ENCODE results near the gene TXNIP.
"Not testable (repeated sequence)": the region's sequence is repeated elsewhere in the genome, so short reads cannot be mapped to it uniquely, and the experiment has no call there.

Gene TXNIP, protein sequence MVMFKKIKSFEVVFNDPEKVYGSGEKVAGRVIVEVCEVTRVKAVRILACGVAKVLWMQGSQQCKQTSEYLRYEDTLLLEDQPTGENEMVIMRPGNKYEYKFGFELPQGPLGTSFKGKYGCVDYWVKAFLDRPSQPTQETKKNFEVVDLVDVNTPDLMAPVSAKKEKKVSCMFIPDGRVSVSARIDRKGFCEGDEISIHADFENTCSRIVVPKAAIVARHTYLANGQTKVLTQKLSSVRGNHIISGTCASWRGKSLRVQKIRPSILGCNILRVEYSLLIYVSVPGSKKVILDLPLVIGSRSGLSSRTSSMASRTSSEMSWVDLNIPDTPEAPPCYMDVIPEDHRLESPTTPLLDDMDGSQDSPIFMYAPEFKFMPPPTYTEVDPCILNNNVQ

DNA sequence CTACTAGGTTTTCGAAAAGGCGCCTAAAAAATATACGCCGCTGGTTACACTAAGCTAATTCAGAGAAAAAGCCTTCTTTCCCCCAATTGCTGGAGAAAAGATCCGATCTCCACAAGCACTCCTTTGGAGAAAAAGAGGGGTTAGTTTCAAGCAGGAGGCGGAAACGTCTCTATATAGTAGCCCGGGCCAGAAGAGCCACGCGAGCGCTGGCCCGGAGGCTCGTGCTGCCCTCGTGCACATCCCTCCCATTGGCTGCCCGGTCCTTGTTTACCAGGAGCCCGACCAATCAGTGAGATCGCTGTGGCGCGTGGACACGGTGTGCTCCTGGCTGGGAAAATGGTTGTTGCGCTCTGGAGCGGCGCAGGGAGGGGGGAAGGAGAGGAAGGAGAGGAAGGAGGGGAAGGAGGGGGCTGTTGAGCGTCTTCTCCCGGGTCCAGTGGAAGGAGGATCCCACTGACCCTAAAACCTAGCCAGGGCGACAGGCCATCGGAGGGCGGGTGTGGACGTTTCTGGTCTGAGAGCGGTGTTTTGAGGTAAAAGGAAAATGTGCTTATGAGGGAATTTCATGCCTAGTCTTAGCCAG lies at the start of gene TXNIP:
TSS of gene TXNIP (minus strand) at position 147 of the 583 bp plus-strand sequence. CDS start 313 bp downstream, outside the sequence.
- peak; percentile 86 to 87 for DNase-seq (ENCODE audit: low read depth in 2 of 2, low spot score in 1 of 2)

DNA sequence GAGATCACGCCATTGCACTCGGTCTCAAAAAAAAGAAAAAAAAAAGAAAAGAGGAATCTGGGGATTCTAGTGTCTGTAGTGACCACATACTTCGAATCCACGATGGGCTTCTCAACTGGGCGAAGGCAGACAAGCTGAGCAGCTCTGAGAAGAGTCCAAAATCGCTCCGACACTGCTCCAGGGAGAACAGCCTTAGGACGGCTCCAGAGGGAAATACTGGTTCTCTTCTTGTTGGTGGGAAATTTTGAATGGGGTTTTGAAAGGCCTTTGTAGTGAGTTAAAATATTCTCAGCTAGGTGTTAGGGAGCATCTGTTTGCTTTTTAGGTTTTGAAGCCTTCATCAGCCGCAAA lies 43.4 kb upstream of the TXNIP start:
- no peak for DNase-seq (ENCODE audit: low read depth in 2 of 2, low spot score in 1 of 2)

GRCh38 chr1:146036965-146037646 lies 40.7 kb upstream of the TXNIP start:
- DNase-seq (ENCODE audit: low read depth in 2 of 2, low spot score in 1 of 2), result peak; percentile 40 to 54

DNA sequence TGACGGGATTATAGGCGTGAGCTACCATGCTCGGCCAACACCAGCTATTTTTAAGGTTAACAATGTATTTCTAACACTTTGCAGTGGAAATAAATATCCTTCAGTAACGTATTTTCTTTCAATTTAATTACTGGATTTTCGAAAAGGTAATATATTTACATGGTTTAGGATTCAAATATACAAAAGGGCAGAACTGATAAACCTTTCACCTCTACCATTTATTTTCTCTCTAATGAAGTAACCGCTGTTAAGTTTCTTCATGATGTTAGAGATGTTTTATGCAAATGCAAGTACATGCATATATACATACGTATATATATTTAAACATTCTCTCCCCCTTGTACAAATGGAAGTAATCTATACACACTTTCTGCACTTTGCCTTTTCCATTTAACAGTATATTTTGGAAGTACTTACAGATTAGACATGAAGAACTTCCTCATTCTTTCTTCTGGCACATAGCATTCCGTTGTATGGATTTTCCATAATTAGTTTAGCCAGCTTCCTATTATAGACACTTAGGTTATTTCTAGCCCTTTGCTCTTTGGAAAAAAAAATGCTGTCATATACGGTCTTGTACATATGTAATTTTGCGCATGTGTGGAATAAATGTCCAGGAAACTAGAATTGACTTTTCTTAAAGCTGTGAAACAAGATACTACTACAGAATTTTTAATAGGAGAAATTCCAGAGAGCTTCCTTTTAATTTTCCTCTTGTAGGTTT lies 40.0 kb upstream of the TXNIP start:
- no peak for DNase-seq (ENCODE audit: low read depth in 2 of 2, low spot score in 1 of 2)

- no peak for DNase-seq (ENCODE audit: low read depth in 2 of 2, low spot score in 1 of 2)
These were observed 38.7 kb upstream of the TXNIP start for GRCh38 chr1:146035048-146035423.

- no peak for DNase-seq (ENCODE audit: low read depth in 2 of 2, low spot score in 1 of 2)
These were observed 36.3 kb upstream of the TXNIP start for GRCh38 chr1:146032631-146033219.

GRCh38 chr1:146031476-146031875 lies 35.1 kb upstream of the TXNIP start:
- DNase-seq (ENCODE audit: low read depth in 2 of 2, low spot score in 1 of 2), result no peak

- DNase-seq (ENCODE audit: low read depth in 2 of 2, low spot score in 1 of 2), result no peak
These were observed 32.7 kb upstream of the TXNIP start for GRCh38 chr1:146029117-146029516.

- DNase-seq (ENCODE audit: low read depth in 2 of 2, low spot score in 1 of 2), result not testable (repeated sequence)
These were observed 30.3 kb upstream of the TXNIP start for GRCh38 chr1:146026650-146027049.

GRCh38 chr1:146025787-146026495 lies 29.6 kb upstream of the TXNIP start:
- not testable (repeated sequence) for DNase-seq (ENCODE audit: low read depth in 2 of 2, low spot score in 1 of 2)

- no peak for DNase-seq (ENCODE audit: low read depth in 2 of 2, low spot score in 1 of 2)
These were observed 26.2 kb upstream of the TXNIP start for GRCh38 chr1:146022403-146023127.

DNA sequence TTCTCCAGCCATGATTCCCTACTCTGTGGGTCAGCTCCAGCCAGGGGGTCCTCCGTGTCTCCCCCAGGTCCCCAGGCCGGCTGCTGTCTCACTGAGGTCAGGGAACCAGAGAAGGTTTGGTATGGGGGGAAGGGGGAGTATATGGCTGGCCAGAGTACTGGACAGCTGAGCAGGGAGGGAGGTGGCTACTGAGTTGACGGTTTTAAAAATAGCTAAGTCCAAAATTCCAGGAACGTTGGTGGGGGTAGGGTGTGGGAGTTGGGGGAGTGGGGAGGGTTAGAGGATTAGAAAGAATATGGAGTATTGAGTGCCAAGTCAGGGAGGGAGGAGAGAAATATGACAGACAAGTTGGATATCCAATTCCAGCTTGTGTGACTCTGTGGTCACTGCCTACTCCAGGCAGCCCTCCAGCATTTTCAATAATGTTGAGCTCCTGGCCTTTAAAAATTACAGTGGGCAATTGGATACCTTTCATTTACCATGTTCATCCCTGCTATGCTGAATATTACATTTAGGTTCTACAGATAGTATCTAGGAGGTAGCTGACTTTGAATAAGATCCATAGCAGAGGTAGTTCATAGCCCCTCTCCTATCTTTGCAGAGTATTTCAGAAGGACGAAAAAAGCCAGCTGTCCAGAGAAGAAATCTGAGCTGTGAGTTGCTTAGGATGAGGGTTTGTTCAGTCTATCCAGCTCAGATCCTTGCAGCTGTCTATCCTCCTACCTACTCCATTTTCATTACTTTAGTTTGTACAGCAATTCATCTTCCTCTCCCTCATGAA lies 25.4 kb upstream of the TXNIP start, which contains the start of gene HJV:
TSS of gene HJV (minus strand) at position 114 of the 781 bp plus-strand sequence. CDS start 1,504 bp downstream, outside the sequence.
- no peak for DNase-seq (ENCODE audit: low read depth in 2 of 2, low spot score in 1 of 2)

DNA sequence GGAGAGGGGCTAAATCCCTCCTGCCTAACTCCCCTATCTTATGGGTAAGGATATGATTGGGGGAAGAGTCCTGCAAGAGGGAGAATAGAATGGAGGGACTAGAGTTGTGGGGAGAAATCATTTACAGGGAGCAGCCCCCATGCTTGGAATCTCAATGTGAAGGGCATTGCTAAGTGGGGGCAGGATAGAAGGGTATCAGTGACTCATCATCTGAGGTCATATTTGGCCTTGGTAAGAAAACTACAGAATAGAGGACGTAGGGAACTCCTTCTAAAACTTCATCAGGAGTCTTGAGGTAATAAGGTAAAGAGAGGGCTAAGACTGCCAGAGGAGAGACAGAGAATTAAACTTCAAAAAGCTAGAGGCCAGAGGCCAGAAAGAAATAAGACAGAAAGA lies 24.7 kb upstream of the TXNIP start:
- no peak for DNase-seq (ENCODE audit: low read depth in 2 of 2, low spot score in 1 of 2)

DNA sequence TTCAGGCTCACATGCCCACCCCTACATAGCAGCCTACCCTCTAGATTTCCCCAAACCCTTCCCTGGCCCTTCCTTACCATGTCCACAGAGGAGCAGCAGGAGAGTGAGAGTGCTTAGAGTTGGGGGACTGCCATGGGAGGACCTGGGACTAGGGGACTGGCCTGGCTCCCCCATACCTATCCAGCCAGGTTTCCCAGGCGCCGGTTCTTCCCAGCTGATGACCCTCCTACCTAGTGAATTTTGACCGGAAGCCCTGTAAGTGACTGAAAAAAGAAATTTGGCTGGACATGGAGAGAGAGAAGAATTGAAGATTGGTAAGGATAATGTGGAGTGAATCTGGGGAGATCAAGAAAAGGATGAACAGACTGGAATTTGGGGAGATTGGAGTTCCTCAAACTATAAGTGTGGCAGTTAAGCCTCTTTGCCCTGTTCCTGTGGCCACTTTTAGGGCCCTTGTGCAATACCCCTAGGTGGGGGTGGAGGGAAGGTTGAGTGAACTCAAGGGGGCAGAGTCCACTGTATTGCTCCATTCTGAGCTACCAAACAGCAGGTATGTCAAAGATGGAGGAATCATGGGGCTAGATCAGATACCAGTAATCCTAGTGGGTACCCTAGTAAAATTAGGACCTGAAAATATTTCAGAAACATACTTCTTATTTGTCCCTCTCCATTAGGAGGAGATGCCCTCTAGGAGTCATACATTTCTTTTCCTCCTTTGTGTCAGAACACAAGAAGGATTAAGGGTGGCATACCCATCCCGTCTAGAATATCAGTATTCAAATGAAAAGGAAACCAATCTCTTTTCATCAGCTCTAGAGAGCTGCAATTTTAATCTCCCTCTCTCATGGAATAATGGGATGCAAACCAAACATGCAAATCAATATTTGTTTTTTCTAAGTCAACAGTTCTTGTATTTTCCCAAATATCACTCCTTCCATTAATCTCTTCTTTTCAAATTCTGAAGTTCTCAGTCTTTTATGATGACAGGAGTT lies 24.0 kb upstream of the TXNIP start:
- no peak for DNase-seq (ENCODE audit: low read depth in 2 of 2, low spot score in 1 of 2)

- no peak for DNase-seq (ENCODE audit: low read depth in 2 of 2, low spot score in 1 of 2)
These were observed 23.1 kb upstream of the TXNIP start for GRCh38 chr1:146019231-146020057.

DNA sequence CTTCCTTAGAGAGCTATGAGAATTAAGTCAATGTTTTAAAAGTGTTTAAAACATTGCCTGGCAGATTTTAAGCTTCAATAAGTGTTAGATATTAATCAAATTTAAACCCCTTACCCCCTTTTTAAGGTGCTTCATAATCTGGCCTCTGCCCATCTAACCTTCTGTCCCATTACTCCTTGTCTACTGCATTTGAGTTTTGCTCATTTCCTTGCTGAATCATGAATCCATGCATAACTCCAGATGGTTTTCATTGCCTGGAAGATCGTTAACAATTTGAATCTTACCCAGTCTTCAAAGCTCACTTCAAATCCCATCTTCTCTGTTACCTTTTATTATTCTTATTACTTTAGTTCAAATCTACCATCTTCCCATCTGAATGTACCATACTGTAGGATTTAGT lies 20.5 kb upstream of the TXNIP start:
- DNase-seq (ENCODE audit: low read depth in 2 of 2, low spot score in 1 of 2), result no peak

DNA sequence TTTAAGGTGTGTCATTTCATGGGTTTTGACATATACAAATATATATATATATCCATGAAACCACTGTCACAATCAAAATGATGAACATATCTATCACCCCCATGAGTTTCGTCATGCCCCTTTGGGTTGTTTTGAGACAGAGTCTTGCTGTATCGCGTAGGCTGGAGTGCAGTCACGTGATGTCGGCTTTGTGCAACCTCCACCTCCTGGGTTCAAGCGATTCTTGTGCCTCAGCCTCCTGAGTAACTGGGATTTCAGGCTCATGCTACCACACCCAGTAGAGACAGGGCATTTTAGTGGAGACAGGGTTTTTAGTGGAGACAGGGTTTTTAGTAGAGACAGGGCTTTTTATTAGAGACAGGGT lies 17.2 kb upstream of the TXNIP start:
- no peak for DNase-seq (ENCODE audit: low read depth in 2 of 2, low spot score in 1 of 2)
